Ovary (tissue), 3 donors: ENCODE results near the gene TAGLN.

ENCODE experiments used
- CTCF ChIP-seq, 3 donors: fragments of 450-650 bp in 2 of 3; fragments of 200-600 bp in 1 of 3; IDR thresholded peaks; one replicate each; pipeline versions ENCODE4 v1.5.1 to v1.8.0; 2016 to 2022; ENCODE audit warnings: antibody characterized with exemption in 3 of 3, mild to moderate bottlenecking in 1 of 3
- EP300 ChIP-seq: sonication (generic); formaldehyde crosslinking; IDR thresholded peaks from one replicate; pipeline ENCODE4 v1.6.1; 2017; ENCODE audit warnings: antibody characterized with exemption
- POLR2A ChIP-seq: fragments of 450-650 bp; IDR thresholded peaks from one replicate; pipeline ENCODE4 v1.6.1; 2017; ENCODE audit warnings: antibody characterized with exemption, mild to moderate bottlenecking, moderate library complexity
- donor health status: DM: no; HTN: no; CAD: no.

- TF ChIP-seq EP300: no peak
- TF ChIP-seq CTCF (IDR thresholded peaks at IDR 0.05): no peak
- TF ChIP-seq POLR2A: no peak
Measured at GRCh38 chr11:117225553-117226170, 26.5 kb downstream of the TAGLN start.
